ENCODE results near the gene GRK3. TPM values are rescaled to one million over a fixed set of nuclear protein-coding genes. Genes with fewer than 3 reads are reported as not detected.
A peak's percentile ranks its signal among the peaks of the same experiment; 100 is the strongest.

The GRK3 gene
- total and polyA plus RNA-seq, 2 donors (not counting 3 experiments of a cell fraction or from before 2014, with no cell fraction given) = 0.68 to 4.4 TPM

- no peaks in the 10 kb centered on the region for H3K9me3 ChIP-seq (replicated peaks; ENCODE audit: control insufficient read depth, insufficient read depth, low read length)
- H3K4me2 ChIP-seq (ENCODE audit: insufficient read depth, low read length) = no peak overlapping the region
- H3K4me1 ChIP-seq (ENCODE audit: control insufficient read depth, extremely low read depth, insufficient read depth, low read length) = peaks cover 3% of the 10 kb centered on the region
- no peaks in the 10 kb centered on the region for H3K79me2 ChIP-seq (ENCODE audit: control insufficient read depth, insufficient read depth, low read length)
- dilution Hi-C loops (cut with MboI; ENCODE audit: extremely low pct_ligation_motif_present, low sequenced_read_pairs) = no loop called here
- DNase-seq (ENCODE audit: low read depth, low spot score) (peak; percentile 48), FAIRE-seq (no peak)
- H3K9ac ChIP-seq (replicated peaks; ENCODE audit: extremely low read depth, insufficient read depth, low read length) = peak overlapping the region; percentile 16
- no TSS peak for BruUV-seq (replicated peaks)
- H3K27ac ChIP-seq (ENCODE audit: insufficient read depth, low read depth, low read length) = peak overlapping the region; percentile 37
- H2AFZ ChIP-seq (ENCODE audit: low read depth, low read length) = no peak overlapping the region
- CTCF ChIA-PET = no interaction called here
- no peak overlapping the region for H3K4me3 ChIP-seq (replicated peaks in 1 of 3; ENCODE audit: insufficient read depth in 1 of 3, low read depth in 1 of 3, low read length in 3 of 3)
- intact Hi-C loops (cut with micrococcal nuclease) = no loop called here
- H4K20me1 ChIP-seq (replicated peaks; ENCODE audit: control insufficient read depth, extremely low read depth, insufficient read depth, low read length) = no peaks in the 10 kb centered on the region
- TF ChIP-seq JUN (IDR thresholded peaks at IDR 0.05; ENCODE audit: borderline replicate concordance, insufficient read depth, insufficient read length, low read depth) = no peak
- TF ChIP-seq FOS (IDR thresholded peaks at IDR 0.05; ENCODE audit: borderline replicate concordance, insufficient read depth, low read length) = no peak
- no peak for TF ChIP-seq MYC (IDR thresholded peaks at IDR 0.05; ENCODE audit: low read depth, low read length)
- no peak for TF ChIP-seq EZH2 (IDR thresholded peaks at IDR 0.05; ENCODE audit: borderline replicate concordance, low read depth, low read length, severe bottlenecking)
- TF ChIP-seq MAX (IDR thresholded peaks at IDR 0.05; ENCODE audit: insufficient read depth, insufficient read length) = no peak
- TF ChIP-seq POLR2AphosphoS5 (IDR thresholded peaks at IDR 0.05; ENCODE audit: insufficient read depth, low read depth, low read length) = no peak
- no peak for TF ChIP-seq CTCF (IDR thresholded peaks at IDR 0.05; ENCODE audit: extremely low read depth in 1 of 2, insufficient read depth in 1 of 2, low read depth in 1 of 2, low read length in 2 of 2)
- TF ChIP-seq POLR2A (IDR thresholded peaks at IDR 0.05; ENCODE audit: low read depth, low read length) = no peak
- TF ChIP-seq GATA2 (IDR thresholded peaks at IDR 0.05; ENCODE audit: insufficient read depth, insufficient read length, low read depth, low read length) = no peak
- H3K9me1 ChIP-seq (replicated peaks; ENCODE audit: control insufficient read depth, extremely low read depth, insufficient read depth, low read length) = no peaks in the 10 kb centered on the region
- POLR2A ChIA-PET = no interaction called here
- no peaks in the 10 kb centered on the region for H3K36me3 ChIP-seq (ENCODE audit: control insufficient read depth in 2 of 2, extremely low read depth in 1 of 2, insufficient read depth in 2 of 2, low read length in 2 of 2)
- no peaks in the 10 kb centered on the region for H3K27me3 ChIP-seq (ENCODE audit: control insufficient read depth in 2 of 2, insufficient read depth in 2 of 2, low read length in 2 of 2)
These were observed 190.2 kb downstream of the GRK3 start for GRCh38 chr22:25754527-25755202.
